GM12874 (cell line): ENCODE results near the gene CLEC18A.
A peak's percentile ranks its signal among the peaks of the same experiment; 100 is the strongest.

Source experiments
- TF ChIP-seq, protein P1 (sequence below): IDR thresholded peaks from 2 replicates; pipeline ENCODE4 v1.5.1; 2011; ENCODE audit warnings: low read depth, mild to moderate bottlenecking, control low read depth, low read length, moderate library complexity; ENCODE audit not compliant: insufficient read depth

CLEC18A gene

DNA sequence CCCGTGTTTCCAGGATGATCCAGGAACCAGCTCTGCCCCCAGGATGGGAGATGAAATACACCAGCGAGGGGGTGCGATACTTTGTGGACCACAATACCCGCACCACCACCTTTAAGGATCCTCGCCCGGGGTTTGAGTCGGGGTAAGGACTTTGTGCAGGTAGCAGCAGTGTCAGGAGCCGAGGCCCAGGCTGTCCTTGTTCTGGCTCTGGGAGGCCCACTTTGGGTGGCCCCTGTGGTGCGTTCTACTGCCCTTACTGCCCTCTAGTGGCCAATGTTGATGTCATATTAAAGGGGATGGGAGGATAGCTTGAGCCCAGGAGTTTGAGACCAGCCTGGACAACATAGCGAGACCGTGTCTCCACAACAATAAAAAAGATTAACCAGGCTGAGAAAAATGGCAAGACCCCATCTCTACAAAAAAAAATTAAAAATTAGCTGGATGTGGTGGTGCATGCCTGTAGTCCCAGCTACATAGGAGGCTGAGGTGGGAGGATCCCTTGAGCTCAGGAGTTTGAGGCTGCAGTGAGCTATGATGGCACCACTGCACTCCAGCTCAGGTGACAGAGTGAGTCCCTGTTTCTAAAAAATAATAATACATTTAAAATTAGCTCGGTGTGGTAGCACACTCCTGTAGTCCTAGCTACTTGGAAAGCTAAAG, 20.9 kb upstream of the CLEC18A start:
- TF ChIP-seq, protein P1, sequence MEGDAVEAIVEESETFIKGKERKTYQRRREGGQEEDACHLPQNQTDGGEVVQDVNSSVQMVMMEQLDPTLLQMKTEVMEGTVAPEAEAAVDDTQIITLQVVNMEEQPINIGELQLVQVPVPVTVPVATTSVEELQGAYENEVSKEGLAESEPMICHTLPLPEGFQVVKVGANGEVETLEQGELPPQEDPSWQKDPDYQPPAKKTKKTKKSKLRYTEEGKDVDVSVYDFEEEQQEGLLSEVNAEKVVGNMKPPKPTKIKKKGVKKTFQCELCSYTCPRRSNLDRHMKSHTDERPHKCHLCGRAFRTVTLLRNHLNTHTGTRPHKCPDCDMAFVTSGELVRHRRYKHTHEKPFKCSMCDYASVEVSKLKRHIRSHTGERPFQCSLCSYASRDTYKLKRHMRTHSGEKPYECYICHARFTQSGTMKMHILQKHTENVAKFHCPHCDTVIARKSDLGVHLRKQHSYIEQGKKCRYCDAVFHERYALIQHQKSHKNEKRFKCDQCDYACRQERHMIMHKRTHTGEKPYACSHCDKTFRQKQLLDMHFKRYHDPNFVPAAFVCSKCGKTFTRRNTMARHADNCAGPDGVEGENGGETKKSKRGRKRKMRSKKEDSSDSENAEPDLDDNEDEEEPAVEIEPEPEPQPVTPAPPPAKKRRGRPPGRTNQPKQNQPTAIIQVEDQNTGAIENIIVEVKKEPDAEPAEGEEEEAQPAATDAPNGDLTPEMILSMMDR, result peak; percentile 61; the same call in 1 of the 2 replicates

DNA sequence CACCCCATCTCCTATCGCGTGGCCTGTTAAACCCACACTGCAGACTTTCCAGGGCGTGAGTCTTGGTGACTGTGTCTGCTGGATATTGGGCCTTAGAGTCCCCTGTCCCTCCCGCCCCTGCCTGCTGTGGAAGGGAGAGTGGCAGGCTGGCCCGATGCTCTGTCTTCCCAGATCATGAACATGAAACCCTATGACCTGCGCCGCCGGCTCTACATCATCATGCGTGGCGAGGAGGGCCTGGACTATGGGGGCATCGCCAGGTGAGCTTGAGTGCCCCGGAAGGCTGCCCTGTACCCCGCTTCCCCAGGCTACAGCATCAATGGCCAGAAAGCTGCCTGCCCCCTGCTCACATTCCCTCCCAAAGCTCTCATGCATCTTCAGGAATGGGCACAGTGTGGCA, 19.5 kb upstream of the CLEC18A start:
- TF ChIP-seq, protein P1, result no peak

DNA sequence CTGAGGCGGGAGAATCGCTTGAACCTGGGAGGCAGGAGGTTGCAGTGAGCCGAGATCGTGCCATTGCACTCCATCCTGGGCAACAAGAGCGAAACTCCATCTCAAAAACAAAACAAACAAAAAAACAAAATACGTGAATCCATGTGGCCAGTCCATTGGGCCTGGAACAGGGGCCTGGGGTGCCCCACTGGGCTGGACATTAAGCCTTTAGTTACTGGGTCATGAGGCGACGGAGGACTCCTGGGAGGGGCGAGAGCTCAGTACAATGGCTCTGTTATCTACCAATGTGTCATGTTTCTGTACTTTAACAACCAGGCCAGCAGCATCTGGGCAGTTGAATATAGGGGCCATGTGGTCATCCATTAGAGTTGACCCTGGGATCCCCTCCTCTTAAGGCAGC, 18.9 kb upstream of the CLEC18A start:
- TF ChIP-seq, protein P1, result no peak

DNA sequence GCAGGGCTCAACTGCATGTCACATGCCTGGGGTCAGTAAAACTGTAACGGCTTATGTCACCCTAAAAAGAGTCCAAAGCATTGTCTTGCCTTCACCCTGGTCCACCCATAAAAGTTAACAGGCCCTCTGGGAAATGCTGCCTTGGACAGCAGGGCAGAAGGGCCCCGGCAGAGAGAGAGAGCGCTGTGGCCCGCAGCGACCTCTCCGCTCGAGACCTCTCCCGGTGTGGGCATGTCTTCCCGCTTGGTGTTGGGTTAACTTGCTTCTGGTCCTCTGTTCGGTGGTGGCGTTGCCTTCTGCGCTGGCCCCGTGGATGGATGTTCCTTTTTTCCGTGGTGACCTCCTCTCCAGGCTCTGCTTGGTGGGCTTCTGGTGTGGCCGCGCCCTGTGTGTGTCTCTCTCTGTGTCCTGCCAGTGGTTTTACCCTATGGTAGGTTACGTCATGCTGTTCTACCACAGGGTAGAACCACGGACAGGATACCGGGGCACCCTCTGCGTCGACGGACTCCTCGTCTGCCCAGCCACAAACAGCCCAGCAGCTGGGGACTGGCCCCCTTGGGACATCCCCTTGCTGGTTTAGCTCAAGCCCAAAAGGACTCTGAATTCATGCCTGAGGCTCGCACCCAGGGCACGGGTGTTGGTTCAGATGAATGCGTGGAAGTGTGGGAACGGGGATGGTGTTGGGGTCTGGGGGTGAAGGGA, 18.3 kb upstream of the CLEC18A start:
- TF ChIP-seq, protein P1, result no peak

DNA sequence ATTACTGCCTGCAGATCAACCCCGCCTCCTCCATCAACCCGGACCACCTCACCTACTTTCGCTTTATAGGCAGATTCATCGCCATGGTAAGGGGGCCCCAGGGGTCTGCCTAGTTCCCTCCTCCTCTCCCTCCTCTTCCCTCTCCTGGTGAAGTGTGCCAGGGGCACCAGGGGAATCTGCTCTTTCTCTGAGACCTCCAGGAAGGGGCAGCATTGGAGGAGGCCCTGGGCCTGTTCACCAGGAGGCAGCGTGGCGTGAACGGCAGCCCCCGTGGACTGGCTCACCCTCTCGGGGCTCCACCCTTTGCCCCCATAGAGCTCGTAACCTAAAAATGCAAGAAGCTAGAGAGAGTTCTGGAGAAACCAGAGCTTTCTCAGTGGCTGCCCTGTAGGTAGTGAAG, 17.1 kb upstream of the CLEC18A start:
- TF ChIP-seq, protein P1, result no peak

DNA sequence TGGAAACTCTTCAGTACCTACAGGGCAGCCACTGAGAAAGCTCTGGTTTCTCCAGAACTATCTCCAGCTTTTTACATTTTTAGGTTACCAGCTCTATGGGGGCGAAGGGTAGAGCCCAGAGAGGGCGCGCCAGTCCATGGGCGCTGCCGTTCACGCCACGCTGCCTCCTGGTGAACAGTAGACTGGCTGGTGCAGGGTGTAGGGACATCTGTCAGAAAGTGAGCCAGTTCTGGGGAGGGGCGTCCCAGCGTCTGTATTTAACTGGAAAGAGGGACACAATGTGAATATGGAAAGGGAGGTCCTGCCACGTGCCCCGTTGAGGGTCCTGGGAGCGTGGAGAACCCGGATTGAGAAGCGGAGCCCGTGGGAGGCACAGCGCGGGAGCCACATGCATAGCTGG, 16.4 kb upstream of the CLEC18A start:
- TF ChIP-seq, protein P1, result no peak

DNA sequence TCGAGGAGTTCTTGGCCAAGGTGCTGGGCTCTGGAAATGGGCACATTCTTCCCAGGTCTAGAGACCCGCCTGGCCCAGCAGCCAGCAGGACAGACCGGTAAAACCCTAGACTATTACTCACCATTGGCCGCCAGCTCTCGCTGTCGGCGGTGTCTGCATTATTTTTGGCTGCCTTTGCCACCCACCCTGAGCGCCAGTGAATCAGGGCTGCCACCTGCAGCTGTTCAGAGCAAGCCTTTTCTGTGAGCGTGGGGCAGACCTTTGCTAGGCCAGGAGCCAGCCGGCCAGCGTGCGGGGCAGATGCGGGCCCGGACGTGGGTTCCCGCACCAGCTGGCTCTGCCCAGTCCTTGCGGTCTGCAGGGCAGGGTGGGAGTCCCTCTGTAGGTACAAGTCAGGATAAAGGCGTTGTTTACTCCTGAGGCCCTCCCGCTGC, 15.8 kb upstream of the CLEC18A start:
- TF ChIP-seq, protein P1, result no peak
